GM15510 (cell line): Measurements from ENCODE around the gene BLM.

ENCODE experiments used
- POLR2A ChIP-seq: IDR thresholded peaks from 3 replicates; pipeline ENCODE4 v1.6.1; 2011; ENCODE audit warnings: borderline replicate concordance; ENCODE audit not compliant: insufficient read length; ENCODE audit errors: extremely low read depth

The BLM gene

DNA sequence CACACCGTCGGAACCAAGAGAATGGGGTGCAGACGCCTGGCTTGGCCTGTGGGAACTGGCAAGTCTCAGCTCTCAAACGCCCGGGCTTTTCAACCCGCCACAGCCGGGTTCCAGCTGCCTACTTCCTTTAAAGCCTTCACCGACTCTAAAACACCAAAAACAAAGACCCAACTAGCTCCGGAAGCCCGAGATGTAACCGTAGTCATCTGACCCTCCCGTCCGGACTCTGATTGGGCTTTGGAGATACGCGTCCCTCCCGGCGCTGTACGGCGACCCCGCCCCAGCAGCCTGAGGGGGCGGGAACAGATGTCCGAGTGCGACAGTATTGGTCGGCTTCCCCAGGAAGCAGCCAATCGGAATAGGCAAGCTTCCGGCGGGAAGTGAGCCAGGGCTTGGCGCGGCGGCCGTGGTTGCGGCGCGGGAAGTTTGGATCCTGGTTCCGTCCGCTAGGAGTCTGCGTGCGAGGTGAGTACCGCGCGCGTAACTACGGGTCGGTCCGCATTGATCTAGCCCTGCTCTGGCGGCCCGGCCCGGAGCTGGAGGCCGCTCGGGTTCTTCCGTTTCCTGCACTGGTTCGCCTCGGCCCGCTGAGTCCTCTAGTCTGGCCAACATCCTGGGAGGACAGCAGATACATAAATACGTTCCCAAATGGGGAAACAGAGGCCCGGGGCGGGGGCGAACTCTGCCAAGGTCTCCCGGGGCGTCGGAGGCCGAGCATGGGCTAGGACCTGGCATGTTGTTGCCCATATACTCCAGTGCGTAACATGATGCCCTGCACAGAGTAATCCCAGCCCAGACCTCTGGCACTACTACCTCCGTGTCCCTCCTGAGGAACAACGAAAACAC is at the start of gene BLM:
BLM (plus strand) TSS at position 371 of the 846 bp plus-strand sequence. CDS start 30,047 bp downstream, outside the sequence.
- peak; percentile 74 for TF ChIP-seq POLR2A

DNA sequence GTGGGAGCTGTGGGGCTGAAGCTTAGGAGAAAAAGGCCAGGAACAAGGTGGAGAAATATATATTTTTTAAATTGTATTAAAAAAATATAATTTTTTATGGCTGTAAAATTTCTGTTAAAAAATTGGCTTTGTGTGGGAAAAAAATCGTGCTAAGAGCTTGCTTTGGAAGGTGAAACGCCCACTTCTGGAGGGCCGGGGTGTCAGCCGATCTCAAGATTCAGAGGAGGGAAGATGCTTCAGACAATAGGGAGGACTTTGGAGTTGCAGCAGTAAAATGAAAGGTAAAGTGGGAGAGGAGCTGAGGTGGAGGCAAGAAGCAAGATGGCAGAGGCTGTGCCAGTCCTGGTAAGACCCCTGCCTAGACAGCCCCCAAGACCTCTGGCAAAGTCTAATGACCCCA is 45.9 kb upstream of the BLM start:
- no peak for TF ChIP-seq POLR2A

DNA sequence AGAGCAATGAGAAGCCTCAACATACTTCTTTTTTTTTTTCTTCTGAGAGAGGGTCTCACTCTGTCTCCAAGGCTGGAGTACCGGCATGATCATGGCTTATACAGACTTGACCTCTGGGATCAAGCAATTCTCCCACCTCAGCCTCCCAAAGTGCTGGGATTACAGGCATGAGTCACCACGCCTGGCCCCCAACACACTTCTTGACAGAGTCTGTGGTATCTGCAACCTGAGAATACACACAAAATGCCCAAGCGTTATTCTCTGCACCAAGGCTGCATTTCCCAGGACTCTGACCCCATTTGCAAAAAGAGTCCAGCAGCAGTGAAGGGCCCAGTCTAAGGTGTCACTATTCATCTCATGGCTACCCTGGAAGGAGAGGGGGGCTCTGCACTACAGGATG is 42.7 kb upstream of the BLM start:
- TF ChIP-seq POLR2A = no peak

DNA sequence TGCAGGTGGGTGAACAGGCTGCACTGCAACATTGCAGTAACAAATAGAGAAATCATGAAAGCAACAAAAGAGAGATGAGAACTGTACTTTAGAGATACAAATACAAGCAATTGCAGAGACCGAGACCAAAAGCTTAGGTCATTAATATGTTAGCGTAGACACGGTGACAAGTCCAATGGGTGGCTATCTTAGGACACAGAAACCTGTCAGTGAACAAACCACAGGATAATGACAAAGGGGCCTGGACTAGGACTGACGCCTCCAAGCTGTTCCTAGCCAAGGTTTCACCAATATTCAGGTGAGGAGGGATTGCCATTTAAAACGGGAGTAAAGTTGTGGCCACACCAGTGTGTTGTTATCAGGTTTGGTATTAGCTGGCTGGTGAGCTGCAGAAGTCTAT is 41.7 kb upstream of the BLM start:
- TF ChIP-seq POLR2A = no peak

DNA sequence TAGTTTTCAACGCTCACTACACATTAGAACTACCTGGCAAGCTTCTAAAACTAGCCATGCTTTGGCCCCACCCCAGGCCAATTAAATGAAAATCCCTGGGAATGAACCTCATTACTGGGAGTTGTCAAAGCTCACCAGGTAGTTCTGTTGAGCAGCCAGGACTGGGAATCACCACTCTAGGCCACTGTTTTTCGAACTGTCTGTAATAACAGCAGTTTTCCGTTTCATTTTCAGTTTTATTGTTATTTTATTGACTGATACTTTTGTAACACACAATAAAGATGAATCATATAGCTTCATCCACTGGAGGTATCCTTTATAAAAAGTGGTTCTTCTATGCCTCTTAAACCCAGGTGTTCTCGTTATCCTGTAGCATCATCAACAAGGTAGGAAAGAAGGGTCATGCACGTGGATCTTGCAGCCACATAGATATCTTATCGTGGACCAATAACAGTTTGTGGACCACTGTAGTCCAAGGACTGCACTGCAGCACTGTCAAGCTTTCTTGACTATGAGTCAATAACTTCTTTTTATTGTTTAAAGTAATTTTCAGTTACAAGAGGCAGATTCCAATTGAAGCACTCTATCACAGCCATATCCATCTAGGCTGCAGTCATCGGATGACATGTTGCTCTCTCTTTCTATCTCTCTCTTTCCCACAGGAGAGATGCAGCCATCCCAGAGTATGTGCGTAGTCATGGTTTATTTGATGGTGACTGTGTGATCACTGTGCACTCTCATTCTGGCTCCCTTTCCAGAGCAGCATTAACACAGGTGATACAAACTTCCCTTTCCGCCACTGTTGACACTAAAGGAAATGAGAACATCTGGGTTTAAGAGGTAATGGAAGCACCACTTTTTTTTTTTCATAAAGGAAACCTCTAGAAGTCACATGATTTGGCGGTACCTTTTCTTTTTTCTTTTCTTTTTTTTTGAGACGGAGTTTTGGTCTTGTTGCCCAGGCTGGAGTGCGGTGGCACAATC is 39.0 kb upstream of the BLM start:
- TF ChIP-seq POLR2A = no peak

DNA sequence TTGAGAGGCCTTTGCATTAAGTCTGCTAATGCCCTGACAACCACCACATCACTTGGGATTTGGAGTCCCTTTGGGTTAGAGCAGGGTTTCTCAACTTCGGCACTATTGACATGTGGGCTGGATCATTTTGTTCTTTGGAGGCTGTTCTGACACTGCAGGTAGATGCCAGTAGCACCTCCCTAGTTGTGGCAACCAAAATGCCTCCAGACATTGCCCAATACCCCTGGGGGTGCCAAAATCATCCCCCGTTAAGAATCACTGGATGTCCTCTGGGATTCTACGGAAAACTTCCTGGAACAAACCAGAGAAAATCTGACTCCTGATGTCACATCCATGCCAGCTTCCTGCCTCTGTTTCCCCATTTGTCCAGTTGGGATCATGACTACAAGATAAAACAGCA is 37.2 kb upstream of the BLM start:
- TF ChIP-seq POLR2A = no peak

DNA sequence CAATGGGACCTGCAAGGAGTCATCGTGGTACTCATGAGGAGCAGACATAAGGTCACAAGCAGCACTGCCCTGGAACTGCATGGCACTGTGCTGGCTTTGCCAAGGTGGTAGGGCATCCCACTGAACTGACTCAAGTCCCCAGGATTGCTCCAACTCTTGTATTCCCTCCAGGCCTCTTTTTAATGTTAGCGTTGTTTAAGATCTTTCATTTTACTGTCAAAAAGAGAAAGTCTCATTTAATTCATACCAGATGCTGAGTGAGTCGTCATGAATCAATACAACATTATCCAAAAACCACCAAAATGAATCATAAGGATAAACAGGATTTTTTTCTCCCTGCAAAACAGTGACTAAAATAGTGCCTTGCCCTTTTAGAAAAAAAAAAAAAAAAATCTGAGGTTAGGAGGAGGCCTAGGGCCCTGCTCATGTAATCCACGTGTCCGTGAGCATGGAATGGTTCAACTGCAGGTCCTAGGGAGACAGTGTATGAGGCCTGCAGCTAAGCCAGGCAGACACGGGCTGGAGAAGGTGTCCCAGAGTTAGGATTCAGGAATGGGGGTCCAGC is 36.7 kb upstream of the BLM start:
- no peak for TF ChIP-seq POLR2A

DNA sequence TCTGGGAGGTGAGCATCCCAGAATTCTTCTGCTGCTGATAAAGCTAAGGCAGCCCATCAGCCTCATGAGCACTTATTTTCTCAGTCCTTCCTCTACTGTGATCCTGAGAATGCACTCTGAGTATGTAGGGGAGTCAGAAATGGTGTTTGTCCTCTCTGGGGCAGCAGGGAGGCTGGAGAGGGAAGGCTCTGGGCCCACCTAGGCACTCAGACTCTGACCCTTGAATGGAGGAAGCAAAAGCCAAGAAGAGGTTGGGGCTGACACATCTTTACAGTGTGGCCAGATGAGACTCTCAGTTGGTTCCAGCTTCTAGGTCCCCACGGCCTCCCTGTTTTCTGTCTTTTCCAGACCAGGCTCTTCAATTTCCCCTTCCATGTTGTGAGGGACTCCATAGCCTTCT is 36.1 kb upstream of the BLM start:
- TF ChIP-seq POLR2A = no peak

DNA sequence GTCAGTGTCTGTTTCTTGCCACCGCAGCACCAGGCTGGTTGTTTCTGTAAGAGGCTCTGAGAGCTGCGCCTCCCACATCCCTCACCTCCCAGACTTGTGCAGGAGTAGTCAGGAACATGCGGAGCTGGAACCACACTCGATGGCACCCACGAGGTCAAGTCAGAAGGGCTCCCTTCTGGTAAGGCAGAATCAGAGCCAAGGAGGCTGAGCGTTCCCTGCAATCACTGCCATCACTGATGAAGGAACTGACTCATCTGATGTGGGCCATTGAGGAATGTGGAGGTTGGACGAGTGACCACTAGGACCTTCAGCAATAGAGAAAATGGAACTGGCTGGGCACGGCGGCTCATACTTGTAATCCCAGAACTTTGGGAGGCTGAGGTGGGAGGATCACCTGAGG is 35.7 kb upstream of the BLM start:
- TF ChIP-seq POLR2A = no peak

DNA sequence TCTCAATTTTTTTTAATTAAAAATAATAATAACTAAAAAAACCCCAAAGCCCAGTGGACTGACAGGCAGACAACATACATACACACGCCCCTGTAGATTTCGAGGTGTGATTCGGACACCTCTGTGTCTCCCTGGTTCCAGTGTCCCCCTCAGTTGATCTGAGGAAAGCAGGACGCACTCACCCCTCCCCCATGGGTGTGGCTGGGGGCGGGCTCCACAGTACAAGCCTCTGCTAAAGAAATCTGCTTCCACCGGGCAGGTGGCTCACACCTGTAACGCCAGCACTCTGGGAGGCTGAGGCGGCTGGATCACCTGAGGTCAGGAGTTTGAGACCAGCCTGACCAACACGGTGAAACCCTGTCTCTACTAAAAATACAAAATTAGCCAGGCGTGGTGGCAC is 33.8 kb upstream of the BLM start:
- TF ChIP-seq POLR2A = no peak

DNA sequence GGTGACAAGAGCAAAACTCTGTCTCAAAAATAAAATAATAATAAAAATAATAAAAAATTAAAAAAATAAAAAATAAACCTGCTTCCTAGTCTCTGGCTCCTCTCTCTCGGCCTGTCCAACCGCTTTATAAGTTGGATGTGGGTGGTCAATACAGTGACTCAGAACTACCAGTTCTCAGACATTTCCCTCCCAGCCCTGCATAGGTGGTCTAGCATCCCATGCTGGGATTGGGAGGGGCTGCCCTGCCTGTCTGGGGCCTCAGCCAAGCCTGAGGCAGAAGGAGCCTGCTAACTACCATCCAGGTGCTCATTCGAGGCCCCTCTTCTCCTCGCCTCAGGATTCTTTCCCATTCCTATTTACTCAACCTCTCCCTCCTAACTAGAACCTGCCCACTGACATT is 33.3 kb upstream of the BLM start:
- TF ChIP-seq POLR2A = no peak

DNA sequence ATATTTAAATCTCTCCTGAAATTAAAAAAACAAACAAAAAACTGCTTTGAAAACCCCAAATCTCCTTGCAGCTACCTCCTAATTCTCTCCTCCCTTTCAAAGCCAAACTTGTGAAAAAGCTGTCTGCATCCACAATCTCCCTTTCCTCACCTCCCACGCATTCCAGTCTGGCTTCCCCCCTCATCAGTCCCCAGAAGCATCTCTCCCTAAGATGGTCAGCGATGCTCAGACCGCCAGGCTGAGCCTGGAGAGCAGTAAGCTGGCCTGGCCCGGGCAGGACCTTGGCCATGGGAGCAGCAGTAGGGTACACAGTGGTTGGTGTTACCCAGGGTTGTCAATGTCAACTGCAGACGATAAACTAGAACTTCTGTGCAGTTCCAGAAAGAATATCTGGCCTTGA is 32.9 kb upstream of the BLM start:
- TF ChIP-seq POLR2A = no peak

DNA sequence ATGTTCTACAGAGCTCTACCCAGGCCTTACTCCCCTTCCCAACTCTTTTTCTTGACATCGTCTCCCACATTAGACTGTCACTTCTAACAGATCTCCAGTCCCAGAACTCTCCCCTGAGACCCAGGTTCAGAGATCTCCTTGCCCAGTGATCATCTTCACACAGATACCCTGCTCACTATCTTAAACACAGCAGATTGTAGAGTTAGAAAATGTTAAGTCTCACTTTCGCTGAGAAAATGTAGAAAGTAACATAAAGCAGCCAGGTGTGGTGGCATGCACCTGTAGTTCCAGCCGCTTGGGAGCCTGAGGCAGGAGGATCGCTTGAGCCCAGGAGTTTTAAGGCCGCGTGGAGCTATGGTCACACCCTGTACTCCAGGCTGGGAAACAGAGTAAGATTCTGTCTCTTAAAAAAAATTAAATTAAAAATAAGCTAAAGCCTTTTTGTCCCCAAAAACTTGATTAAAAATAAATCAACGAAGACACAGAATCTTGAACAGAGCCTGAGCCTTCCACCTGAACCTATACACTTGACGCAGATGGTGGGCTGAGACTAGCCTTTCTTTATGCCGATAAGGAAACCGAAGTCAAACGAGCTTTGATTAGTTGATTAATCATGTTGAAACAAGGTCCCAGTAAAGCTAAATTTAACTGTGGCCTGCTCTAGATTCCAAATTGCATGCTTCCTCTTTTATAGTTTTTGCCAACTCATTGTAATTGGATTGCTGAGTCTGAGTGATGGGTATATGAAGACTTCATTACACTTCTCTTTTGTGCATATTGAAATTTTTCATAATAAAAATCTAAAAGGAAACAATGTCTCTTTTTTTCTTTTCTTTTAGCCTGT is 31.3 kb upstream of the BLM start:
- no peak for TF ChIP-seq POLR2A
